GM12878 (cell line): ENCODE measurements around the gene TSPYL4. TPM values are rescaled to one million over a fixed set of nuclear protein-coding genes. Genes with fewer than 3 reads are reported as not detected.

Experiments
- ATAC-seq: fragments of 200-7000 bp; cut with Tn5 transposase; 3 replicates; pipeline ENCODE4 v1.9.1; 2020; ENCODE audit warnings: mild to moderate bottlenecking, moderate library complexity
- BruUV-seq: library from RNA; stranded (reverse); fragments of 400-500 nt; replicated peaks from 2 replicates; lab custom pipeline; 2021; lab: Mats Ljungman, UMichigan
- CTCF ChIA-PET: fragments of 300-600 bp; sonication (Branson Sonifier 250); formaldehyde crosslinking; extraction: SDS; loops from one replicate; lab custom pipeline; 2021; ENCODE audit warnings: inconsistent platforms; lab: Yijun Ruan, JAX
- POLR2A ChIA-PET: fragments of 350-600 bp; formaldehyde crosslinking; extraction: SDS; loops from one replicate; lab custom pipeline; 2021; ENCODE audit warnings: inconsistent platforms; lab: Charles Lee
- RAD21 ChIA-PET: fragments of 300-600 bp; sonication (Branson Sonifier 250); formaldehyde crosslinking; loops from one replicate; lab custom pipeline; 2023; ENCODE audit warnings: antibody characterized with exemption; ENCODE audit not compliant: unreplicated experiment; lab: Charles Lee
- SMC1A ChIA-PET: fragments of 300-600 bp; sonication (Branson Sonifier 250); formaldehyde crosslinking; loops from one replicate; lab custom pipeline; 2023; ENCODE audit not compliant: unreplicated experiment, uncharacterized antibody; lab: Charles Lee
- DNase-seq: peaks from one replicate; pipeline ENCODE4 v3.0.0-alpha.2; 2011; ENCODE audit warnings: low read depth, low spot score
- FAIRE-seq: peaks from 3 replicates; lab custom pipeline; 2011; peaks lifted over from hg19 to GRCh38; lab: Jason Lieb, UNC
- H2AFZ ChIP-seq: 2 replicates; pipeline ENCODE4 v1.6.0; 2011; ENCODE audit warnings: low read depth, low read length, control low read depth; ENCODE audit not compliant: control insufficient read depth
- H3K27ac ChIP-seq: 2 replicates; pipeline ENCODE4 v1.5.1; 2011; ENCODE audit warnings: control low read depth; ENCODE audit not compliant: control insufficient read depth, insufficient read depth
- H3K27me3 ChIP-seq, 2 experiments: replicated peaks in 1 of 2; 2 replicates each; pipeline versions ENCODE4 v1.6.0 to v1.6.1; 2011; ENCODE audit warnings: low read length in 1 of 2; ENCODE audit not compliant: control insufficient read depth in 2 of 2, insufficient read depth in 2 of 2
- H3K36me3 ChIP-seq, 2 experiments: 2 replicates each; pipeline ENCODE4 v1.5.1; 2011; ENCODE audit warnings: low read length in 1 of 2; ENCODE audit not compliant: control insufficient read depth in 2 of 2, insufficient read depth in 2 of 2
- H3K4me1 ChIP-seq: 2 replicates; pipeline ENCODE4 v1.6.1; 2011; ENCODE audit warnings: mild to moderate bottlenecking, low read length, moderate library complexity, mixed read lengths; ENCODE audit not compliant: control insufficient read depth, insufficient read depth
- H3K4me2 ChIP-seq: 2 replicates; pipeline ENCODE4 v1.6.0; 2011; ENCODE audit warnings: control low read depth; ENCODE audit not compliant: control insufficient read depth, insufficient read depth
- H3K4me3 ChIP-seq: fragments of 200-600 bp; sonication (generic); 2 replicates; pipeline ENCODE4 v1.5.1; 2016
- H3K79me2 ChIP-seq: 2 replicates; pipeline ENCODE4 v1.6.0; 2011; ENCODE audit warnings: low read length; ENCODE audit not compliant: control insufficient read depth, insufficient read depth
- H3K9ac ChIP-seq: 2 replicates; pipeline ENCODE4 v1.8.0; 2011; ENCODE audit warnings: low read length, control low read depth, mixed read lengths; ENCODE audit not compliant: control insufficient read depth, insufficient read depth
- H3K9me3 ChIP-seq: replicated peaks from 3 replicates; pipeline ENCODE4 v1.5.1; 2011; ENCODE audit warnings: mild to moderate bottlenecking, low read length; ENCODE audit not compliant: control insufficient read depth, insufficient read depth
- H4K20me1 ChIP-seq: 2 replicates; pipeline ENCODE4 v1.6.0; 2011; ENCODE audit not compliant: control insufficient read depth, insufficient read depth
- MAX ChIP-seq: IDR thresholded peaks from 2 replicates; pipeline ENCODE4 v1.6.1; 2012; ENCODE audit warnings: low read depth, low read length, improper control_type of control experiment
- YY1 ChIP-seq: IDR thresholded peaks from 2 replicates; pipeline ENCODE4 v1.6.1; 2011; ENCODE audit warnings: low read depth, mild to moderate bottlenecking, low read length
- WGBS: methylation state at CpG from one replicate; pipeline ENCODE4 v1.1.6; 2016; ENCODE audit warnings: low lambda C conversion rate; ENCODE audit not compliant: insufficient replicate concordance, insufficient coverage; ENCODE audit errors: missing lambda C conversion rate; 5-methylcytosine and 5-hydroxymethylcytosine counted together
- in situ Hi-C: fragments of 300-500 bp; cut with MboI; formaldehyde crosslinking; loops from 9 replicates; pipeline ENCODE4 v1.14.3; 2018; ENCODE audit warnings: mixed read lengths
- intact Hi-C: fragments of 100-400 bp; cut with micrococcal nuclease; formaldehyde crosslinking; loops from one replicate; pipeline ENCODE4 v1.14.2; 2022; ENCODE audit not compliant: unreplicated experiment
- polyA plus RNA-seq, 11 experiments: library from polyadenylated mRNA; depleted of rRNA in 4 of 11; unstranded in 6 of 11; stranded (reverse) in 5 of 11; fragments of >200 nt; fragmentation: Nextera tagmentation in 4 of 11; fragmentation: Illumina TruSeq in 1 of 11; extraction: Ambion mirVana in 4 of 11; extraction: Trizol in 1 of 11; gene quantifications; 1 replicate in 1 of 11; 2 replicates in 10 of 11; pipeline versions ENCODE4 v1.2.1 to v1.2.3, GENCODE V29; 2011 to 2016; ENCODE audit warnings: inconsistent platforms in 2 of 11, missing spikeins in 2 of 11, low read depth in 1 of 11
- total RNA-seq, 4 experiments: library from RNA; depleted of rRNA in 3 of 4; stranded (reverse); fragments of >200 nt in 3 of 4; fragmentation: Illumina TruSeq in 1 of 4; extraction: Trizol in 1 of 4; gene quantifications; 2 replicates each; pipeline versions ENCODE4 v1.2.1 to v1.2.3, GENCODE V29; 2013 to 2021

Gene TSPYL4
- total and polyA plus RNA-seq, 10 of the 15 experiments (the other 5 are each of a cell fraction or from before 2014, with no cell fraction given) = 1.5 to 27.6 (median 20.0) TPM

- peak overlapping the region; percentile 86 for H3K4me3 ChIP-seq
These were observed 26.5 kb upstream of the TSPYL4 start for GRCh38 chr6:116280161-116280932.

More at GRCh38 chr6:116280161-116280932, 26.5 kb upstream of the TSPYL4 start:
- Histone ChIP-seq H2AFZ (peak overlapping the region; percentile 97), H3K36me3 (no peaks in the 10 kb centered on the region), H3K4me1 (no peaks in the 10 kb centered on the region), H3K27me3 (no peaks in the 10 kb centered on the region), H3K27ac (peak overlapping the region; percentile 96), H3K79me2 (peaks cover 49% of the 10 kb centered on the region), H3K9ac (peak overlapping the region; percentile 87), H4K20me1 (peaks cover 7% of the 10 kb centered on the region; the same call in 1 of the 2 replicates), H3K4me2 (peak overlapping the region; percentile 73), H3K9me3 (no peaks in the 10 kb centered on the region; the same call in 2 of the 3 replicates)
- TF ChIP-seq YY1 (peak; percentile 93), MAX (no peak)
- WGBS = 18% methylated on average over 8 of the region's 8 CpGs
- DNase-seq = no peak
- TSS peak; percentile 80 for BruUV-seq
- intact Hi-C loops = no loop called here
- FAIRE-seq = peak; percentile 7
- in situ Hi-C loops = no loop called here
- ChIA-PET CTCF (interaction anchor here (0.6 to 5.4 kb wide), 18 partner anchors 7 to 365 kb away, joined by 3 to 76 read pairs (median 4); no protein-coding TSS in a partner anchor), POLR2A (interaction anchor here (0.6 to 2.3 kb wide), 11 partner anchors 8 to 401 kb away, joined by 3 to 9 read pairs (median 3); partner anchors contain the start of genes KPNA5, RWDD1 and TSPYL4), SMC1A (interaction anchor here (0.9 to 3.9 kb wide), 15 partner anchors 7 to 293 kb away, joined by 3 to 23 read pairs (median 3); partner anchors contain the start of gene RWDD1), RAD21 (interaction anchor here (0.6 to 3.1 kb wide), 10 partner anchors 9 to 371 kb away, joined by 3 to 17 read pairs (median 4); partner anchors contain the start of genes RWDD1 and TSPYL4)
- no peak for ATAC-seq
